Adrenal gland (tissue), 5 donors: ENCODE results near the gene OSBPL9.

Source experiments
- CTCF ChIP-seq, 6 experiments: fragments of 450-650 bp in 4 of 6; fragments of 200-600 bp in 2 of 6; sonication (generic) in 1 of 6; IDR thresholded peaks; 1 replicate in 5 of 6; 2 replicates in 1 of 6; pipeline versions ENCODE4 v1.5.1 to v1.8.0; 2016 to 2021; ENCODE audit warnings: antibody characterized with exemption in 6 of 6, mild to moderate bottlenecking in 2 of 6, moderate library complexity in 1 of 6
- POLR2A ChIP-seq, 2 donors: fragments of 450-650 bp; IDR thresholded peaks; one replicate each; pipeline ENCODE4 v1.6.1; 2017; ENCODE audit warnings: antibody characterized with exemption in 2 of 2, mild to moderate bottlenecking in 2 of 2, moderate library complexity in 1 of 2
- donor health status: DM: no; HTN: no; CAD: no.

GRCh38 chr1:51689075-51689440 lies 72.2 kb downstream of the OSBPL9 start:
- TF ChIP-seq CTCF (IDR thresholded peaks at IDR 0.05) (no peak), POLR2A (IDR thresholded peaks at IDR 0.05) (no peak)
